Esophagus squamous epithelium (tissue), 5 donors: ENCODE data around the gene C3. TPM values are rescaled to one million over a fixed set of nuclear protein-coding genes. Genes with fewer than 3 reads are reported as not detected.

Source experiments
- DNase-seq: peaks from one replicate; lab custom pipeline; 2025; lab: John Stamatoyannopoulos, UW
- H3K27ac ChIP-seq, 4 donors: fragments of 200-600 bp; sonication (generic); one replicate each; pipeline ENCODE4 v1.5.1; 2016 to 2019; ENCODE audit warnings: mild to moderate bottlenecking in 1 of 4
- H3K27me3 ChIP-seq, 4 donors: fragments of 200-600 bp; sonication (generic); 1 replicate in 3 of 4; 2 replicates in 1 of 4; pipeline versions ENCODE4 v1.5.1 to v1.6.0; 2017 to 2021; ENCODE audit warnings: antibody characterized with exemption in 1 of 4
- H3K36me3 ChIP-seq, 3 donors: fragments of 200-600 bp; sonication (generic); one replicate each; pipeline ENCODE4 v1.5.1; 2016 to 2019
- H3K4me1 ChIP-seq, 3 donors: fragments of 200-600 bp; sonication (generic); one replicate each; pipeline ENCODE4 v1.5.1; 2017 to 2019
- H3K4me3 ChIP-seq, 4 donors: fragments of 200-600 bp; sonication (generic); 1 replicate in 3 of 4; 2 replicates in 1 of 4; pipeline ENCODE4 v1.5.1; 2016 to 2019; ENCODE audit warnings: mild to moderate bottlenecking in 2 of 4, moderate library complexity in 1 of 4
- H3K9me3 ChIP-seq, 3 donors: fragments of 200-600 bp; sonication (generic); one replicate each; pipeline ENCODE4 v1.5.1; 2016 to 2019
- POLR2A ChIP-seq, 4 donors: fragments of 450-650 bp; IDR thresholded peaks; one replicate each; pipeline ENCODE4 v1.6.1; 2017; ENCODE audit warnings: antibody characterized with exemption in 4 of 4, mild to moderate bottlenecking in 4 of 4, moderate library complexity in 3 of 4
- WGBS, 2 donors: methylation state at CpG; one replicate each; pipeline ENCODE4 v1.1.5; 2018; 5-methylcytosine and 5-hydroxymethylcytosine counted together
- intact Hi-C: fragments of 100-400 bp; cut with DNase I; formaldehyde crosslinking; loops from one replicate; pipeline ENCODE4 v1.15.0; 2022
- total RNA-seq, 4 donors: library from RNA; depleted of rRNA; stranded (reverse); fragments of >200 nt; gene quantifications; one replicate each; pipeline ENCODE4 v1.1.0, GENCODE V29; 2016
- TF ChIP-seq, protein P1 (sequence below), 6 experiments: fragments of 450-650 bp in 4 of 6; fragments of 200-600 bp in 2 of 6; sonication (generic) in 2 of 6; IDR thresholded peaks; one replicate each; pipeline ENCODE4 v1.5.1; 2016 to 2019; ENCODE audit warnings: antibody characterized with exemption in 6 of 6, mild to moderate bottlenecking in 4 of 6, moderate library complexity in 4 of 6
- donor health status: DM: yes; HTN: yes; CAD: no.

C3 gene
- total RNA-seq, 4 donors from 2014 or later: 12.0 to 501 (median 189) TPM

DNA sequence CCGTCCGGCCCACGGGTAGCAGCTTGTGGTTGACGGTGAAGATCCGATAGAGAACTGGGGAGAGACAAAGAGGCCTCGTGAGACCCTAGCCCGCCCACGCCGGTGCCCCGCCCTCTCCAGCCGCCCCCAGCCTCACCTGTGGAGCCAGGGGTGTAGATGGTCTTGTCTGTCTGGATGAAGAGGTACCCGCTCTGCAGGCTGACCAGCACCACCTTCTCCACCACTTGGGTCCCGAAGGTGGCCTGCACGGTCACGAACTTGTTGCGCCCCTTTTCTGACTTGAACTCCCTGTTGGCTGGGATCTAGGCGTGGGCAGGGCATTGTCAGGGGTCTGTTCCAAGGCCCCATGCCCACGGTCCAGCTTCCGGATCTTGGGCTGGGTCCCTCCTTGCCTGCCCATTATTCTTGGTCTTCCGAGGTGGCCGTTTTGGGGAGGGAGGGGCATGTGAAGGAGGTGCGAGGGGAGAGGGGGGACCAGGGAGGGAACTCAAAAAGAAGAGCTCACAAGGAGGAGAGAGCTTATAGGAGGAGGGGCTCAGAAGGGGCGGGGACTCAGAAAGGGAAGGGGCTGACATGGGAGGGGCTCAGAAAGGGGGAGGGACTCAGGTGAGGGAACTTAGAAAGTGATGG is 2.2 kb downstream of the C3 start:
- whole genome bisulfite sequencing, 2 donors: 52 to 80% methylated on average over 5 to 6 of the region's 23 CpGs
- TF ChIP-seq POLR2A (IDR thresholded peaks at IDR 0.05): no peak
- TF ChIP-seq, protein P1, sequence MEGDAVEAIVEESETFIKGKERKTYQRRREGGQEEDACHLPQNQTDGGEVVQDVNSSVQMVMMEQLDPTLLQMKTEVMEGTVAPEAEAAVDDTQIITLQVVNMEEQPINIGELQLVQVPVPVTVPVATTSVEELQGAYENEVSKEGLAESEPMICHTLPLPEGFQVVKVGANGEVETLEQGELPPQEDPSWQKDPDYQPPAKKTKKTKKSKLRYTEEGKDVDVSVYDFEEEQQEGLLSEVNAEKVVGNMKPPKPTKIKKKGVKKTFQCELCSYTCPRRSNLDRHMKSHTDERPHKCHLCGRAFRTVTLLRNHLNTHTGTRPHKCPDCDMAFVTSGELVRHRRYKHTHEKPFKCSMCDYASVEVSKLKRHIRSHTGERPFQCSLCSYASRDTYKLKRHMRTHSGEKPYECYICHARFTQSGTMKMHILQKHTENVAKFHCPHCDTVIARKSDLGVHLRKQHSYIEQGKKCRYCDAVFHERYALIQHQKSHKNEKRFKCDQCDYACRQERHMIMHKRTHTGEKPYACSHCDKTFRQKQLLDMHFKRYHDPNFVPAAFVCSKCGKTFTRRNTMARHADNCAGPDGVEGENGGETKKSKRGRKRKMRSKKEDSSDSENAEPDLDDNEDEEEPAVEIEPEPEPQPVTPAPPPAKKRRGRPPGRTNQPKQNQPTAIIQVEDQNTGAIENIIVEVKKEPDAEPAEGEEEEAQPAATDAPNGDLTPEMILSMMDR (IDR thresholded peaks at IDR 0.05): no peak
- Histone ChIP-seq H3K27me3 (peaks cover 0 to 11% (median 0%) of the 10 kb centered on the region in 4 donors), H3K4me1 (peaks cover 0 to 29% (median 18%) of the 10 kb centered on the region in 3 donors), H3K4me3 (no peak overlapping the region), H3K36me3 (no peaks in the 10 kb centered on the region), H3K27ac (no peak overlapping the region), H3K9me3 (no peaks in the 10 kb centered on the region)
- intact Hi-C loops: no loop called here
- DNase-seq: no peak

DNA sequence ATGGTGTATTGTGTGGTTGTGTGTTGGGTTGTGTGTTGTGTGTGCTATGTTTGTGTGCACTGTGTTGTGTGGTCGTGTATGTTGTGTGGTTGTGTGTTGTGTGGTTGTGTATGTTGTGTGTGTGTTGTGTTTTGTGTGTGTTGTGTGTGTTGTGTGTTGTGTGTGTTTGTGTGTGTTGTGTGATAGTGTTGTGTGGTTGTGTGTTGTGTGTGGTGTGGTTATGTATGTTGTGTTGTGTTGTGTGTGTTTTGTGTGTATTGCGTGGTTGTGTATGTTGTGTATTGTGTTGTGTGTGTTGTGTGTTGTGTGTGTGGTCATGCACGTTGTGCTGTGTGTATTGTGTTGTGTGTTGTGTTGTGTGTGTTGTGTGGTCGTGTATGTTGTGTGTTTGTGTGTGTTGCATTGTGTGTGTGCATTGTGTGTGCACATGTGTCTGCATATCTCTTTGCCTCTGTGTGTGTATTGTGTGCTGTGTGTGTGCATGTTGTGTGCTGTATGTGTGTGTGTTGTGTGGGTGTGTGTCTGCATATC is 2.9 kb downstream of the C3 start:
- H3K27ac ChIP-seq: no peak overlapping the region
- 71 to 77% methylated on average over 3 to 4 of the region's 4 CpGs for WGBS, 2 donors

GRCh38 chr19:6717036-6717435 is 3.4 kb downstream of the C3 start:
- no peak for TF ChIP-seq POLR2A (IDR thresholded peaks at IDR 0.05)
- TF ChIP-seq, protein P1 (IDR thresholded peaks at IDR 0.05): peak in 1 of 6 experiments; percentile 6
- 68 to 74% methylated on average over 10 of the region's 10 CpGs for WGBS, 2 donors
- Histone ChIP-seq H3K9me3 (no peaks in the 10 kb centered on the region), H3K27me3 (peaks cover 0 to 18% (median 0%) of the 10 kb centered on the region in 4 donors), H3K4me3 (no peak overlapping the region), H3K36me3 (no peaks in the 10 kb centered on the region), H3K4me1 (peaks cover 0 to 17% (median 11%) of the 10 kb centered on the region in 3 donors), H3K27ac (no peak overlapping the region)
- DNase-seq: no peak
- intact Hi-C loops: no loop called here

More for the DNA sequence above, 2.9 kb downstream of the C3 start:
- H3K36me3 ChIP-seq: no peaks in the 10 kb centered on the region
- TF ChIP-seq, protein P1 (IDR thresholded peaks at IDR 0.05): no peak
- no peak for TF ChIP-seq POLR2A (IDR thresholded peaks at IDR 0.05)
- DNase-seq: no peak
- peaks cover 0 to 14% (median 0%) of the 10 kb centered on the region in 4 donors for H3K27me3 ChIP-seq
- H3K9me3 ChIP-seq: no peaks in the 10 kb centered on the region
- no peak overlapping the region for H3K4me3 ChIP-seq
- intact Hi-C loops: no loop called here
- H3K4me1 ChIP-seq: peaks cover 0 to 22% (median 13%) of the 10 kb centered on the region in 3 donors

- DNase-seq: no peak
- Histone ChIP-seq H3K4me3 (no peak overlapping the region), H3K36me3 (no peaks in the 10 kb centered on the region), H3K27me3 (peaks cover 0 to 21% (median 0%) of the 10 kb centered on the region in 4 donors), H3K9me3 (no peaks in the 10 kb centered on the region), H3K27ac (no peak overlapping the region), H3K4me1 (peaks cover 0 to 14% (median 9%) of the 10 kb centered on the region in 3 donors)
- TF ChIP-seq, protein P1 (IDR thresholded peaks at IDR 0.05): no peak
- TF ChIP-seq POLR2A (IDR thresholded peaks at IDR 0.05): no peak
- intact Hi-C loops: no loop called here
- WGBS, 2 donors: 47 to 65% methylated on average over 6 of the region's 6 CpGs
These were observed 3.9 kb downstream of the C3 start for GRCh38 chr19:6716610-6716970.

DNA sequence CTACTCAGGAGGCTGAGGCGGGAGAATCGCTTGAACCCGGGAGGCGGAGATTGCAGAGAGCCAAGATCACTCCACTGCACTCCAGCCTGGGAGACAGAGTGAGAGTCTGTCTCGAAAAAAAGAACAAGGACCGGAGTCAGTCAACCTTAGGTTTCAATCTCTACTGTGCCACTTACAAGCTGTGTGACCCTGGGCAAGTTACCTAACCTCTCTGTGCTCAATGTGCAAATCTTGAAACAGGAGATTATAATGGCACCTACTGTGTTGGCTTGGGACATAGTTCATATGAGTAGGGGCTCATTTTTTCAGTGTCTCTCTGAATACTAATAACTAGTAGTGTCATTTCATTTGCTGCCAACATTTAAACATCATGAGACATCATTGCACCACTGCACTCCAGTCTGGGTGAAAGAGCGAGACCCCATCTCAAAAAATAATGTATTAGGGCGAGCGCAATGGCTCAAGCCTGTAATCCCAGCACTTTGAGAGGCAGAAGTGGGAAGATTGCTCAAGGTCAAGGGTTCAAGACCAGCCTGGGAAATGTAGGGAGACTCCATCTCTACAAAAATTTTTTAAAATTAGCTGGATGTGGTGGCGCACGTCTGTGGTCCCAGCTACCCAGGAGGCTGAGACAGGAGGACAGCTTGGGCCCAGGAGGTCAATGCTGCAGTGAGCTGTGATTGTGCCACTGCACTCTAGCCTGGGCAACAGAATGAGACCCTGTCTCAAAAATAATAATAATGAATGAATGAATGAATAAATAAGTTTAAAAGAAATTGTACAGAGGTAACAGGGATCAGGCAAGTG is 5.5 kb downstream of the C3 start:
- Histone ChIP-seq H3K27me3 (peaks cover 0 to 37% (median 0%) of the 10 kb centered on the region in 4 donors), H3K9me3 (no peaks in the 10 kb centered on the region)

More for the DNA sequence above, 5.5 kb downstream of the C3 start:
- Histone ChIP-seq H3K36me3 (no peaks in the 10 kb centered on the region), H3K4me3 (no peak overlapping the region), H3K27ac (no peak overlapping the region), H3K4me1 (no peaks in the 10 kb centered on the region)
- TF ChIP-seq POLR2A (IDR thresholded peaks at IDR 0.05): no peak
- TF ChIP-seq, protein P1 (IDR thresholded peaks at IDR 0.05): no peak
- intact Hi-C loops: no loop called here
- WGBS, 2 donors: 71 to 92% methylated on average over 9 to 11 of the region's 11 CpGs
- no peak for DNase-seq
